HEK293T (cell line): ENCODE measurements around the gene LINGO1.

Experiments
- CTCF ChIA-PET: fragments of 350-600 bp; formaldehyde crosslinking; extraction: SDS; loops from one replicate; lab custom pipeline; 2021; ENCODE audit warnings: antibody characterized with exemption, inconsistent platforms; lab: Yijun Ruan, JAX
- POLR2A ChIA-PET: fragments of 350-600 bp; formaldehyde crosslinking; extraction: SDS; loops from one replicate; lab custom pipeline; 2020; ENCODE audit warnings: antibody characterized with exemption, inconsistent platforms; lab: Yijun Ruan, JAX
- DNase-seq: peaks from one replicate; pipeline ENCODE4 v3.0.0; 2012; ENCODE audit warnings: mixed read lengths; ENCODE audit errors: extremely low spot score
- ARNT ChIP-seq: fragments of 450-650 bp; IDR thresholded peaks from 2 replicates; pipeline ENCODE4 v1.6.1; 2017; ENCODE audit warnings: mild to moderate bottlenecking
- BHLHE40 ChIP-seq: fragments of 450-650 bp; IDR thresholded peaks from 2 replicates; pipeline ENCODE4 v1.6.1; 2016; ENCODE audit warnings: mild to moderate bottlenecking, moderate library complexity, borderline replicate concordance
- CTBP1 ChIP-seq: fragments of 450-650 bp; IDR thresholded peaks from 2 replicates; pipeline ENCODE4 v1.6.1; 2016; ENCODE audit warnings: borderline replicate concordance
- ELF4 ChIP-seq: fragments of 450-650 bp; IDR thresholded peaks from 2 replicates; pipeline ENCODE4 v1.6.1; 2017; ENCODE audit warnings: antibody characterized with exemption
- FOXA1 ChIP-seq: fragments of 450-650 bp; IDR thresholded peaks from 2 replicates; pipeline ENCODE4 v1.6.1; 2016; ENCODE audit warnings: mild to moderate bottlenecking
- FOXK2 ChIP-seq: fragments of 450-650 bp; IDR thresholded peaks from 2 replicates; pipeline ENCODE4 v1.6.1; 2016; ENCODE audit warnings: mild to moderate bottlenecking
- FOXM1 ChIP-seq: fragments of 450-650 bp; IDR thresholded peaks from 2 replicates; pipeline ENCODE4 v1.6.1; 2017; ENCODE audit warnings: mild to moderate bottlenecking, borderline replicate concordance
- HDGF ChIP-seq: fragments of 450-650 bp; IDR thresholded peaks from 2 replicates; pipeline ENCODE4 v1.6.1; 2017; ENCODE audit warnings: antibody characterized with exemption, borderline replicate concordance
- L3MBTL2 ChIP-seq: fragments of 450-650 bp; conservative IDR thresholded peaks from 2 replicates; pipeline ENCODE4 v1.6.1; 2016; ENCODE audit warnings: mild to moderate bottlenecking
- LEF1 ChIP-seq: fragments of 450-650 bp; IDR thresholded peaks from 2 replicates; pipeline ENCODE4 v1.6.1; 2017; ENCODE audit warnings: mild to moderate bottlenecking, borderline replicate concordance
- NFRKB ChIP-seq: fragments of 450-650 bp; IDR thresholded peaks from 2 replicates; pipeline ENCODE4 v1.6.1; 2016; ENCODE audit warnings: mild to moderate bottlenecking, moderate library complexity
- SP1 ChIP-seq: fragments of 450-650 bp; IDR thresholded peaks from 2 replicates; pipeline ENCODE4 v1.6.1; 2017
- SUZ12 ChIP-seq: fragments of 450-650 bp; IDR thresholded peaks from 2 replicates; pipeline ENCODE4 v1.6.1; 2016; ENCODE audit warnings: mild to moderate bottlenecking
- TARDBP ChIP-seq: fragments of 450-650 bp; IDR thresholded peaks from 2 replicates; pipeline ENCODE4 v1.6.1; 2016
- ZNF384 ChIP-seq: fragments of 450-650 bp; IDR thresholded peaks from 2 replicates; pipeline ENCODE4 v1.6.1; 2016
- TF ChIP-seq, protein P1 (sequence below): fragments of 450-650 bp; IDR thresholded peaks from 2 replicates; pipeline ENCODE4 v1.6.1; 2016

LINGO1 gene

DNA sequence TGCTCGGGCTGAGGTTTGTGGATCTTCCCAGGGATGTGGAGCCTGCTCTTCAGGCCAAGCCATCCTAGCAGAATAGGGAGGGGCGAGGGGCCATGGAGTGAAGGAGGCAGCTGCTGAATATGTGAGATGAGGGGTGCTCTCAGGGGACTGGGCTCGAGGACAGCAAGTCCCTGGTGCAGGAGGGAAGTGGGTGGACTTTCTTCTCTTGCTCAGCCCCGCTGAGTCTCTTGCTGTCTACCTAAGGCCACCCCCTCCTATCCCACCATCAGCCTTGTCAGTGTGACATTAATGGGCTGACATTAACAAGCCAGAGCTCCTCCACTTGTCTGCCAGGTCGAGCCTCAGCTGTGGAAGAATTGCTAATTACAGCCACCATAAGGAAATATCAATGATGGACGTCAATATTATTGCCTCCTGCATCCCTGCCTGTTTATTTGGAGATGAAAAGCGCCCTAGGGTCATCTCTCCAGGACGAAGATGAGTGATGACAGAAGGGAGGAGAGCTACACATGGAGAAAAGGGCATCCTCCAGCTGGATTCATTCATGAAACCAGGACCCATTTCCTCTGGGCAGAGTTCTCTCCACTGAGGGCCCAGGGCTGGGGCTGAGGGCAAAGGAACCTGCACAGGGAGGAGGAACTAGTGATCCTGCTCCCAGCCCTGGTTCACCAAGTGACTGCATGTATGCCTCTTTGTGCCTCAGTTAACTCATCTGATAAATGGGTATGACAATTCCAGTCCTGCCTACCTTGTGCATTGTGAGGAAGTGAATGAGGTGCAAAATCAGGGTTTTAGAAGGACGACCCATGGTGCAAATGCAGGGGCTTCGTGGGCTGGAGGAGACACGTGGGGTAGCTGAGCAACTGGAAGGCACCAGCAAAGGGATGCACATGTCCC is 34.9 kb upstream of the LINGO1 start:
- ChIA-PET CTCF (no interaction called here), POLR2A (no interaction called here)

DNA sequence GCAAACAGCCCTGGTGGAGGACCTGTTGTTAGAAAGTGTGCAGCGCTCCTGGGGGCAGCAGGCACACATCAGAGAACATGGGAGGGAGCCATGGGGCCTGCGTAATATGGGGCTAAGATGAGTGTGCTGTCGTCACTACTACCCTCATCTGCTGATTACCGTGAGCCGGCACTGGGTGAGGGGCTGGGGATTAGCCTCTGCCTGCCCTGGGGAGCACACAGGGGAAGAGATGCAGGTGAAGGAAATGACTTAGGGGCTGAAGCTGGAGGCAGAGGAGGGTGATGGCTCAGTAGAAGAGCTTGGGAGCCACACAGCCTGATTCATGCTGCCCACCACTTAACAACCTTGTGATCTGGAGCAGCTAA is 33.6 kb upstream of the LINGO1 start:
- TF ChIP-seq HDGF (no peak), SP1 (no peak)
- CTCF ChIA-PET: interaction anchor here (1.0 kb wide), 1 partner anchor 41 kb away, joined by 3 read pairs; no protein-coding TSS in a partner anchor
- DNase-seq: no peak
- POLR2A ChIA-PET: no interaction called here

More for the DNA sequence above, 34.9 kb upstream of the LINGO1 start:
- TF ChIP-seq SUZ12 (no peak), LEF1 (no peak), L3MBTL2 (no peak), SP1 (no peak), CTBP1 (no peak), HDGF (no peak), ARNT (no peak), ZNF384 (no peak), FOXM1 (no peak), ELF4 (no peak), FOXK2 (no peak), NFRKB (no peak), FOXA1 (no peak), BHLHE40 (no peak), TARDBP (no peak)
- TF ChIP-seq, protein P1, sequence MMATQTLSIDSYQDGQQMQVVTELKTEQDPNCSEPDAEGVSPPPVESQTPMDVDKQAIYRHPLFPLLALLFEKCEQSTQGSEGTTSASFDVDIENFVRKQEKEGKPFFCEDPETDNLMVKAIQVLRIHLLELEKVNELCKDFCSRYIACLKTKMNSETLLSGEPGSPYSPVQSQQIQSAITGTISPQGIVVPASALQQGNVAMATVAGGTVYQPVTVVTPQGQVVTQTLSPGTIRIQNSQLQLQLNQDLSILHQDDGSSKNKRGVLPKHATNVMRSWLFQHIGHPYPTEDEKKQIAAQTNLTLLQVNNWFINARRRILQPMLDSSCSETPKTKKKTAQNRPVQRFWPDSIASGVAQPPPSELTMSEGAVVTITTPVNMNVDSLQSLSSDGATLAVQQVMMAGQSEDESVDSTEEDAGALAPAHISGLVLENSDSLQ: no peak
- DNase-seq: no peak

DNA sequence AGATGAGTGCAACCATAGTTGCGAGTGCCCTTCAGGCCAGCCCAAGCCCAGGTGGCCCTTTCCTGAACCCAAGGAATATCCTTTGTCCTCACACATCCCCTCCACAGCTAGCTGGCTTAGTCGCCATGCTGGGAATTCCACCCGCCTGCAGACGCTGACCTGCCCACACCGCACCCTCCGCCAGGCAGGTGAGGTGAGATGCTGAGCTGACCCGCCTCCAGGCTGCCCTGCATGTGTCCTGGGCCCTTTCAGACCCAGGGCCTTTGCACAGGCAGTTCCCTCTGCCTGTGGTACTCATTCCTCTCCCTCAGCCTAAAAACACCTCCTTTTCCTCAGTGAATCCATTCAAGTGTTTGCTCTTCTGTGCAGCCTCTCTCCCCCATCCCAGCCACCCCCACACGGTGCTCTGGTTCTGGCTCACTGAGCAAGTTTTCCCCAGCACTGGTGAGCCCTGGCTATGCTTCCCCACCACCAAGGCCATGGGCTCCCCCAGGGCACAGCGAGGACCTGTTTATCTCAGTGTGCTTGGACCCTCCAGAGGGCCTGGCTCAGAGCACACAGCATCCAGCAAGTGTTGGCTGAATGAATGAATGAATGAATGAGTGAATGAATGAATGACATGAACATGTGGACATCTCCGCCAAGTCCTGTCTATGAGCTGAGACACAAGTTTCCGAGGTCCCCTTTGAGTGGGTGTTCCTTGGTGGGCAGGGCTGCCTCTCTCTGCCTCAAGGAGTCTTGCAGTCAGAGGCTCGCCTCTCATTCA is 33.0 kb upstream of the LINGO1 start:
- TF ChIP-seq LEF1: no peak
- TF ChIP-seq TARDBP: no peak
- TF ChIP-seq ZNF384: no peak
- ChIA-PET POLR2A (no interaction called here), CTCF (interaction anchor here (1.0 to 1.1 kb wide), 2 partner anchors 42 to 156 kb away, joined by 3 read pairs; no protein-coding TSS in a partner anchor)
- no peak for DNase-seq

DNA sequence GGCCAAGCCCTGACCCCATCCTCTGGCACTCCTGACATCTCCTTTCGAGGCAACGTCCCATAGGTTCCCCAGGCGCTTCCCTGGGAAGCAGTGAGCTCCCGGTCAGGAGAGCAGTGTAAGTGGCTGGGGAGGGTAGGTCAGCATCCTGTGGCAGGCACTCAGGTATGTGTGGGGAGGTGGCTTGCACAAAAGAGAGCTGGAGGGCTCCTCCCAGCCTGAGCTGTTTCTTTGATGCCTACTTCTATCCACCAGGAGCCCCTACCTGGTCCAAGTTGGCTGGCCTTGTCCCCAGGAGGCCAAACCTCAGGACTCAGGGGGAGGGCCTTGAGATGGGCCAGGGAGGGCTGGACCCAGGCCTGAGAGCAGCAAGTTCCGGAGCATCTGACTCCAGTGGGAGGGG is 31.7 kb upstream of the LINGO1 start:
- CTCF ChIA-PET: interaction anchor here (0.7 to 2.5 kb wide), 3 partner anchors 157 to 211 kb away, joined by 3 to 5 read pairs (median 4); no protein-coding TSS in a partner anchor
- no peak for DNase-seq
- POLR2A ChIA-PET: interaction anchor here (1.4 kb wide), 1 partner anchor 157 kb away, joined by 3 read pairs; no protein-coding TSS in a partner anchor
- no peak for TF ChIP-seq NFRKB
- no peak for TF ChIP-seq L3MBTL2
- TF ChIP-seq, protein P1: no peak
- no peak for TF ChIP-seq ARNT
- TF ChIP-seq CTBP1: no peak
- TF ChIP-seq TARDBP: no peak
- no peak for TF ChIP-seq SUZ12
- TF ChIP-seq FOXM1: no peak
- TF ChIP-seq LEF1: no peak
- no peak for TF ChIP-seq ELF4
- TF ChIP-seq SP1: no peak
- TF ChIP-seq BHLHE40: no peak
- no peak for TF ChIP-seq ZNF384
- no peak for TF ChIP-seq HDGF
- TF ChIP-seq FOXA1: no peak
- no peak for TF ChIP-seq FOXK2

DNA sequence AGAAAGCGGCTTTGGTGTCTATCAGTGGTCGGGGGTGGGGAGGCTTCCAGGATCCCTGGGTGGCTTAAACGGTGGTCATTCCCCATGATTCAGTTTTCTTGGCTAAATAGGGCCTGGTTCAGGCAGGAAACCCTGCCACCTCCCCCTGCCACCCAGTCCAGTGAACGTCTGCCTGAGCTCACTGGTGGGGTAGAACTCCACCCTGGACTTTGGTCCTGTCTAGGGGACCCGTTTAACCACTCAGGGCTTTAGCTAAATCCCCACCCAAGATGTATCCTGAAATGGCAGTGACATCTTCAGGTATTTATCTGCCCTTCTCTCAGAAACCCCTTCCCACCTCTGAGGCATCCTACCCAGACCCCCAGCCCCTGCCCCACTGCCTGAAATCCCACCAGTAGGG is 30.5 kb upstream of the LINGO1 start:
- ChIA-PET CTCF (interaction anchor here (1.0 to 2.5 kb wide), 3 partner anchors 9 to 207 kb away, joined by 3 to 5 read pairs (median 4); no protein-coding TSS in a partner anchor), POLR2A (no interaction called here)
- DNase-seq: no peak
- TF ChIP-seq TARDBP: no peak

DNA sequence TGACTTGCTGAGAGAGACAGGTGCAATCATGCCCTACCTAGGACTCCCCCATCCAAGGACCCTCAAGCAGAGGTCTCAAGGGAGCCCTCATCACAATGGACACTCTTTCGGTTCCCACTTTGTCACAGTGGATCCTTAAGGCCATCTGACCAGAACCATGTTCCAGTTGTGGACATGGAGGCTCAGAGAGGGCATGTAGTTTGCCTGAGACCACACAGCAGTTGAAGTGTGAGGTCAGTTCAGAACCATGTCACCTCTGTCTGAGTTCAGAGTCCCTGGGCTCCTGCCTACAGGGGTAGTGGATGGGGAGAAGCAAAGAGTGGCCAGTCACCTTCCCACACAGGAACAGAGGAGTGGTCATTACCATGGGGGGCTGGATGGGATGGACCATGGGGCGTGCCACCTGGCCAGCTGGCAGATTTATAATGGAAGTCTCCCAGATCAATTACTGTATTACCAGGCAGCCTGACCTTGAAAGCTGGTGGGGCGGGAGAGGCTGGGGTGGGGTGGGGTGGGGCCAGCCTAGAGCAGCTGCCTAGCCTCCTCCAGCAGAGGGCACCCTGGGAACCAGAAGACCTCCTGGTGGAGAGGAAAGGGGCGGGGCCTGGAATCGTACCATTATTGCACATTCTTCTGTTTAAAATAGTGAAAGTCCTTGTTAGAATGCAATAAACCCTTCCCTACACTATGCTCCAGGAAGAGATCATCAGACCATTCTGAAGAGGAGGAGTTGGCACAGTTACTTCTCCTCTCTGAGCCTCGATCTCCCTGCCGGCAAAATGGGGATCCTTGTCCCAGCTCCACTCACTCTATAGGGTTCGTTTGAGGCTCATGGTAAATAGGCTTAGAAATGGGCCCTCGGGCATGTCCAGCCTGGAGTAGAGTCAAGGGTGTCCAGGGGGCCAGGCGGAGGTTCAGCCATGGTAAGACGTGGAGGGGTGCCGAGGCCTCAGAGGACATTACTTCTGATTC is 26.9 kb upstream of the LINGO1 start:
- DNase-seq: peak; percentile 90
- ChIA-PET POLR2A (no interaction called here), CTCF (interaction anchor here (0.6 to 3.3 kb wide), 7 partner anchors 8 to 1300 kb away, joined by 3 to 21 read pairs (median 3); no protein-coding TSS in a partner anchor)
- no peak for TF ChIP-seq ZNF384
- no peak for TF ChIP-seq L3MBTL2
- no peak for TF ChIP-seq LEF1
- TF ChIP-seq ARNT: no peak
- TF ChIP-seq SUZ12: no peak
- no peak for TF ChIP-seq FOXA1
- TF ChIP-seq ELF4: no peak
